HepG2 (cell line): ENCODE results near the gene SLC25A25. TPM values are rescaled to one million over a fixed set of nuclear protein-coding genes. Genes with fewer than 3 reads are reported as not detected.

Experiments used
- ADNP ChIP-seq: sonication (generic); formaldehyde crosslinking; IDR thresholded peaks from 2 replicates; pipeline ENCODE4 v1.4.0; 2020; ENCODE audit warnings: missing genetic modification reagents
- IRF2 ChIP-seq: IDR thresholded peaks from 2 replicates; pipeline ENCODE4 v1.6.1; 2018; ENCODE audit warnings: missing genetic modification reagents, missing compliant biosample characterization
- KLF13 ChIP-seq: sonication (generic); formaldehyde crosslinking; IDR thresholded peaks from 2 replicates; pipeline ENCODE4 v1.4.0; 2020; ENCODE audit warnings: mild to moderate bottlenecking, missing genetic modification reagents
- NR2F2 ChIP-seq: IDR thresholded peaks from 2 replicates; pipeline ENCODE4 v1.6.1; 2012; ENCODE audit warnings: low read depth, inconsistent platforms, borderline replicate concordance
- RAD21 ChIP-seq: fragments of 450-650 bp; formaldehyde crosslinking; IDR thresholded peaks from 2 replicates; pipeline ENCODE4 v1.5.0; 2020; ENCODE audit warnings: mild to moderate bottlenecking
- SP4 ChIP-seq: sonication (generic); formaldehyde crosslinking; IDR thresholded peaks from 2 replicates; pipeline ENCODE4 v1.8.1; 2023; ENCODE audit warnings: mild to moderate bottlenecking, missing genetic modification reagents
- ZMYM2 ChIP-seq: sonication (generic); formaldehyde crosslinking; IDR thresholded peaks from 2 replicates; pipeline ENCODE4 v1.8.0; 2022; ENCODE audit warnings: mild to moderate bottlenecking, missing genetic modification reagents
- ZNF441 ChIP-seq: sonication (generic); formaldehyde crosslinking; IDR thresholded peaks from 2 replicates; pipeline ENCODE4 v1.7.0; 2021; ENCODE audit warnings: missing genetic modification reagents, borderline replicate concordance
- ZNF687 ChIP-seq: sonication (generic); formaldehyde crosslinking; IDR thresholded peaks from 2 replicates; pipeline ENCODE4 v1.5.1; 2020; ENCODE audit warnings: mild to moderate bottlenecking, missing genetic modification reagents, moderate library complexity
- ZNF766 ChIP-seq: sonication (generic); formaldehyde crosslinking; IDR thresholded peaks from 2 replicates; pipeline ENCODE4 v1.5.0; 2020; ENCODE audit warnings: missing genetic modification reagents, borderline replicate concordance
- polyA plus RNA-seq, 8 experiments: library from polyadenylated mRNA; depleted of rRNA in 3 of 8; stranded (reverse) in 7 of 8; unstranded in 1 of 8; fragments of >200 nt; fragmentation: Illumina TruSeq in 4 of 8; extraction: Trizol in 4 of 8; gene quantifications; 2 replicates each; pipeline versions ENCODE4 v1.2.1 to v1.2.3, GENCODE V29; 2011 to 2016; ENCODE audit warnings: low read depth in 4 of 8, missing spikeins in 1 of 8, mixed read lengths in 1 of 8; ENCODE audit not compliant: insufficient read depth in 1 of 8
- total RNA-seq, 5 experiments: library from RNA; depleted of rRNA; stranded (reverse); fragments of >200 nt; fragmentation: Illumina TruSeq; extraction: Trizol; gene quantifications; 2 replicates each; pipeline ENCODE4 v1.2.3, GENCODE V29; 2016; ENCODE audit warnings: low read depth in 1 of 5
- TF ChIP-seq, protein P1 (sequence below): sonication (generic); formaldehyde crosslinking; IDR thresholded peaks from 2 replicates; pipeline ENCODE4 v1.8.0; 2022; ENCODE audit warnings: missing genetic modification reagents, mild to moderate bottlenecking, inconsistent platforms, borderline replicate concordance
- TF ChIP-seq, protein P2 (sequence below), 2 experiments: fragments of 450-650 bp in 1 of 2; sonication (generic) in 1 of 2; formaldehyde crosslinking; IDR thresholded peaks; 2 replicates each; pipeline versions ENCODE4 v1.5.0 to v1.8.0; 2020 to 2022; ENCODE audit warnings: mild to moderate bottlenecking in 1 of 2, missing genetic modification reagents in 1 of 2
- TF ChIP-seq, protein P3 (sequence below): sonication (generic); formaldehyde crosslinking; IDR thresholded peaks from 2 replicates; pipeline ENCODE4 v1.4.0; 2020; ENCODE audit warnings: missing genetic modification reagents, borderline replicate concordance

The SLC25A25 gene
- total and polyA plus RNA-seq, 2 of the 13 experiments (the other 11 are each of a cell fraction or from before 2014, with no cell fraction given) = 10.5 to 24.8 TPM

DNA sequence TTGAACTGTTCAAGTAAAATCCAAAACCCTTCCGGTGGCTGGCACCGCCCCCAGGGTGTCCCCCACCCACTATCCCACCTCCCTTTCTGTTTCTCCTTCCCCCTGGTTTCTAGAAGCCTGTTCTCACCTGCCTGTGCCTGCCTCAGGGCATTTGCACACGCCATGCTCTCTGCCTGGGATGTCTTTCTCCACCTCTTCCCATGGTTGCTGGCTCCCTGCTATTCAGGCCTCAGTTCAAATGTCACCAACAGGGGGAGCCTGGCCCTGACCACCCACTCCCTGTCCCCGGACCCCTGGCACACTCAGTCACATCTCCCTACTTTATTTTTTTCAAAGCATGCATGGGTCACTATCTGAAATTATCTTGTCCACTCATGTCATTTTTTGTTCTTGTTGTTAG, 47.3 kb upstream of the SLC25A25 start (continued):
- TF ChIP-seq ZNF766 (CRISPR knock-in tag) (no peak), NR2F2 (no peak), ZNF441 (CRISPR knock-in tag) (no peak), IRF2 (CRISPR knock-in tag) (no peak), RAD21 (CRISPR knock-in tag) (peak; percentile 18; the same call in 1 of the 2 replicates), SP4 (no peak), ZMYM2 (CRISPR knock-in tag) (peak; percentile 52; the same call in 1 of the 2 replicates), ZNF687 (CRISPR knock-in tag) (peak; percentile 16; the same call in 1 of the 2 replicates), KLF13 (no peak), ADNP (CRISPR knock-in tag) (0 out of 2 replicates have a peak, but pooled peaks have one; percentile 43)
- TF ChIP-seq, protein P1, sequence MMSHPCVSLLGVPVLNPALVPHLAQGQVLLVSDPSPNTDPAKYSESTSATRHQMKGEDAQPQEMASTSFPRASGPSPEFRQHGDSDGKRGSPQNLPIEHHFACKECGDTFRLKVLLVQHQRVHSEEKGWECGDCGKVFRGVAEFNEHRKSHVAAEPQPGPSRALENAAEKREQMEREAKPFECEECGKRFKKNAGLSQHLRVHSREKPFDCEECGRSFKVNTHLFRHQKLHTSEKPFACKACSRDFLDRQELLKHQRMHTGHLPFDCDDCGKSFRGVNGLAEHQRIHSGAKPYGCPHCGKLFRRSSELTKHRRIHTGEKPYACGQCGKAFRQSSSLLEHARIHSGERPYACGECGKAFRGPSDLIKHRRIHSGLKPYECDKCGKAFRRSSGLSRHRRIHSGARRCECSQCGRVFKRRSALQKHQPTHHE = no peak
- TF ChIP-seq, protein P2, sequence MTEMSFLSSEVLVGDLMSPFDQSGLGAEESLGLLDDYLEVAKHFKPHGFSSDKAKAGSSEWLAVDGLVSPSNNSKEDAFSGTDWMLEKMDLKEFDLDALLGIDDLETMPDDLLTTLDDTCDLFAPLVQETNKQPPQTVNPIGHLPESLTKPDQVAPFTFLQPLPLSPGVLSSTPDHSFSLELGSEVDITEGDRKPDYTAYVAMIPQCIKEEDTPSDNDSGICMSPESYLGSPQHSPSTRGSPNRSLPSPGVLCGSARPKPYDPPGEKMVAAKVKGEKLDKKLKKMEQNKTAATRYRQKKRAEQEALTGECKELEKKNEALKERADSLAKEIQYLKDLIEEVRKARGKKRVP (CRISPR knock-in tag; IDR thresholded peaks at IDR 0.05) = no peak
- TF ChIP-seq, protein P3, sequence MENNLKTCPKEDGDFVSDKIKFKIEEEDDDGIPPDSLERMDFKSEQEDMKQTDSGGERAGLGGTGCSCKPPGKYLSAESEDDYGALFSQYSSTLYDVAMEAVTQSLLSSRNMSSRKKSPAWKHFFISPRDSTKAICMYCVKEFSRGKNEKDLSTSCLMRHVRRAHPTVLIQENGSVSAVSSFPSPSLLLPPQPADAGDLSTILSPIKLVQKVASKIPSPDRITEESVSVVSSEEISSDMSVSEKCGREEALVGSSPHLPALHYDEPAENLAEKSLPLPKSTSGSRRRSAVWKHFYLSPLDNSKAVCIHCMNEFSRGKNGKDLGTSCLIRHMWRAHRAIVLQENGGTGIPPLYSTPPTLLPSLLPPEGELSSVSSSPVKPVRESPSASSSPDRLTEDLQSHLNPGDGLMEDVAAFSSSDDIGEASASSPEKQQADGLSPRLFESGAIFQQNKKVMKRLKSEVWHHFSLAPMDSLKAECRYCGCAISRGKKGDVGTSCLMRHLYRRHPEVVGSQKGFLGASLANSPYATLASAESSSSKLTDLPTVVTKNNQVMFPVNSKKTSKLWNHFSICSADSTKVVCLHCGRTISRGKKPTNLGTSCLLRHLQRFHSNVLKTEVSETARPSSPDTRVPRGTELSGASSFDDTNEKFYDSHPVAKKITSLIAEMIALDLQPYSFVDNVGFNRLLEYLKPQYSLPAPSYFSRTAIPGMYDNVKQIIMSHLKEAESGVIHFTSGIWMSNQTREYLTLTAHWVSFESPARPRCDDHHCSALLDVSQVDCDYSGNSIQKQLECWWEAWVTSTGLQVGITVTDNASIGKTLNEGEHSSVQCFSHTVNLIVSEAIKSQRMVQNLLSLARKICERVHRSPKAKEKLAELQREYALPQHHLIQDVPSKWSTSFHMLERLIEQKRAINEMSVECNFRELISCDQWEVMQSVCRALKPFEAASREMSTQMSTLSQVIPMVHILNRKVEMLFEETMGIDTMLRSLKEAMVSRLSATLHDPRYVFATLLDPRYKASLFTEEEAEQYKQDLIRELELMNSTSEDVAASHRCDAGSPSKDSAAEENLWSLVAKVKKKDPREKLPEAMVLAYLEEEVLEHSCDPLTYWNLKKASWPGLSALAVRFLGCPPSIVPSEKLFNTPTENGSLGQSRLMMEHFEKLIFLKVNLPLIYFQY (CRISPR knock-in tag) = no peak
